Left lobe of liver (tissue), 2 donors: ENCODE data around the gene HIGD1A. TPM values are rescaled to one million over a fixed set of nuclear protein-coding genes. Genes with fewer than 3 reads are reported as not detected.

Source experiments
- ATAC-seq: fragments of 200-7000 bp; cut with Tn5 transposase; one replicate; pipeline ENCODE4 v1.9.1; 2020; ENCODE audit warnings: mild to moderate bottlenecking, moderate library complexity
- DNase-seq: peaks from one replicate; pipeline ENCODE4 v3.0.0-alpha.2; 2020; ENCODE audit warnings: low spot score
- total RNA-seq: library from RNA; stranded (reverse); gene quantifications from one replicate; pipeline ENCODE4 v1.2.1, GENCODE V29; 2021
- donor health status: DM: no; HTN: no; CAD: no; lungs with moderate emphysema.
- donor health status: DM: no; HTN: yes; CAD: no.

HIGD1A gene
- total RNA-seq, result 112 TPM

- peak; percentile 98 for DNase-seq
- peak; percentile 91 for ATAC-seq
These were observed at the start of gene HIGD1A for GRCh38 chr3:42804106-42804830. HIGD1A (minus strand) TSS chr3:42804490; CDS start chr3:42794253, 10,237 bp downstream.

DNA sequence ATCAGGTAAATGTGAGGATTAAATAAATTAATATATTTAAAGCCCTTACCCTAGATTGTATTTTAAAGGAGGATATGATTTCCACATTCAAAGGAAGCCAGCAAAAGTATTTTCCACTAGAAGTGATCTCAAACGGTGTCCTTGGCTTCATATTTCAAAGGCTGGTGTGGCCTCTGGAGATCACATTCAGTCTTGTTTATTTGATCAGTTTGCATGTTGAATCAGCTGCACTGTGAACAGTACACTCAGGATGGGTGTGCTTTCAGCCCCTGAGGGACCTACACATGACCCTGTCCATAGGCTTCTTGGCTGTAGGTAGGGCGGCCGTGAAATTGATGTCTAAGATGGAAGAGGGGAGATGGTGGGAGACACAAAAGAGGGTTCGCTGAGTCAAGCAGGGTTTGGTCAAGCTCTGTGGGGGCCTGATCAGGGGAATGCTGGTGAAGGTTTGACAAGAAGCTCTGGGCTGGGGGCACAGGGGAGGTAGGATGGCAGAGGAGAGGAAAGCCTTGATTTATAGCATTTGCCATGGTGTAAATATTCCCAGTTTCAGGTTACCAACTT, 49.5 kb upstream of the HIGD1A start:
- ATAC-seq (peak; percentile 31), DNase-seq (peak; percentile 55)

DNA sequence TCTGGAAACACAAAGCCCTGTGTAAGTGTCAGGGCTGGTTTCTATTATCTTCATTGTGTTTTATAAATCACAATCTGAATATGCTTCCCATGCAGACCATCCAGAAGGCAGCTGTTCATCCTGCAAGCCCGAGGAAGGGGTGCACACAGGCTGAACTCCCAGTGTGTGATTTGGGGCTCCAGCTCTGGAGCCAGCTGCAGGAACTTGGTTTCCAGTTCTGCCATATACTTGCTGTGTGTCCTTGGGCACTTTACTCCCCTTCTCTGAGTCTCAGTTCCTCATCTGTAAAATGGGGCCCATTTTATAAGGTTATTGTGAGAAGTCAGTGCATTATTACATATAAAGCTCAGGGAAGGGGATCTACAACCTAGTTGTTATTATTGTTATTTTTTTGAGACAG, 48.8 kb upstream of the HIGD1A start:
- DNase-seq (no peak), ATAC-seq (no peak)

- peak; percentile 44 for ATAC-seq
- peak; percentile 63 for DNase-seq
These were observed 48.2 kb upstream of the HIGD1A start for GRCh38 chr3:42852441-42852840.

DNA sequence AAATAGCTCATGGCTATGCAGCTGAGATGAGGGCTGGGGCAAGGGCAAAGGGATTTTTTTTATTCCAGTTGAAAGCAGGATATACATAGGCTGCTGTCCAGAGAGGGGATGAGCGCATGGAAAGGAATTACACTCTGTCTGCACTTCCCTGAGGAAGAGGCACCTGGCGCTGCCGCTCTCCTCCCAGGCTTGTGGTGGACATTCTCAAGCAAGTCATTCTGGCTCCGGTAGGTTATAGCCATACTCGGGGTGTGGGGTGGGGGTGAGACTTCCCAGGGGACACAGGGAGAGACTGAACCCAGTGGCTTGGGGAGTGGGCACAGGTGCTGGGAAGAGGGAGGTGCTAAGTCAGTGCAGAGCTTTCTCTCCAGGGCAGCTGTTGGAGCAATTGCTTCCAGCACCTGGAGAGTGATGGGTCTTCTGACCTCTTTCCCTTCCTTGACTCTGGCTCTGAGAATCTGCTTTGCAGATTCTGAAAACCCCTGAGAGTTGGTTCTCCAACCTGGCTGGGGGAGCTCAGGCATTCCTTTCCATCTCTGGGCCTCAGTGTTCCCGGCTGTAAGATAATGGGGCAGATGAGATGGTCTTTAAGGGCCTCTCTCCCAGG, 47.0 kb upstream of the HIGD1A start:
- DNase-seq, result peak; percentile 24
- ATAC-seq, result no peak

DNA sequence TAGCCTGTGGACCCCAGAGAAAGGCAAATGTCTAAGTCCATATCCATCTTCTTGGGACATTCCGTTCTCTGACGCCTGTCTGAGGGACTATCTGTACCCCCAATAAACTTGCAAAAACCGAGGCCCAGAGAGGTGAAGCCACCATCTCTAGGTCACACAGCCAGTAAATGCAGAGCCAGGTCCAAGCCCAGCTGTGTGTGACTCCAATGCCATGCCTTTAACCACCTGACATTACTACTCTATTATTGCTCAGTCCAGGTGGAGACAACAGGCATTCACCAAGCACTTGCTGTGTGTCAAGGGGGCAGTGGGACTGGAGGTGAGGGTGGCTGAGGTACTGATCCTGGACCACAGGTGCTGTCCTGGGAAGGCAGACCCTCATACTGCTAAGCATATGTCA, 46.0 kb upstream of the HIGD1A start:
- ATAC-seq (no peak), DNase-seq (no peak)

- no peak for DNase-seq
- no peak for ATAC-seq
These were observed 44.7 kb upstream of the HIGD1A start for GRCh38 chr3:42849017-42849416.

- ATAC-seq (no peak), DNase-seq (peak; percentile 39)
These were observed 43.4 kb upstream of the HIGD1A start for GRCh38 chr3:42847731-42848130.

DNA sequence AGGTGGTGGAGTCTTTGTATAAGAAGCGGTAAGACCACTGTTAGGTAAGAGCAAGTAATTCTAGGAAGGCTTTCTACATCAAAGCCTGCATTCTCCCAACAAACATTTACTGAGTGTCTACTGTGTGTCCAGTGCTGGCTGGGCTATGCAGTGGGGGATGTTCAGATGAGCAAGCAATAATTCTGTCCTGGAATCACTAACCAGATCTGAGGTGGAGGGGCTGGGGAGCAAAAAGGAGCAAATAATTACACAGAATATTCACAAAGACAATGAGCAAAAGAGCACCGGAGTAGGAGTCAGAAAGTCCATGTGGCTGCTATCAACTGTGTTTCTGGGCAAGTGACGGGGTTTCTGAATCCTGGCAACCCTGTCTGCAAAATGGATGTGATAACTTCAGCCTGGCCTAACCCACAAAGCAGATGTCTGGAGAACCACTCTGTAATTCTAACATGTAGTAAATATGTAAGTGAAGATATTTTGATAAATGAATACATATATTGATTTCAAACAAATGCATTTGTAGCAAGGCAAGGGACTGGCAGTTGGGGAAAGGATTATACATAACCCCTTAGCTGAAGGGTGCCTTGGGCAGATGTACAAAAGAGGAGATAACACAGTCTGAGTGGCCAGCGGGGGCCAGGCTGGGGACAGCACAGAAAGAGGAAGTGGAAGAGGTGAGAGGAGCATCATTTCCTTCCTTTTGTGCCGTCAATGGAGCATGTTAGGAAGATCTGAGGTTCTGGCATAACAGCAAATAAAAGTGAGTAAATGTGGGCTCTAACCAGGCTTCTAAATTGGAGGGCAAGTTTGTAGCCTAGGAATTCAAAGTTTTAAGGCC, 42.6 kb upstream of the HIGD1A start:
- ATAC-seq (peak; percentile 47), DNase-seq (peak; percentile 44)

GRCh38 chr3:42844815-42845214, 40.5 kb upstream of the HIGD1A start:
- ATAC-seq, result no peak

DNA sequence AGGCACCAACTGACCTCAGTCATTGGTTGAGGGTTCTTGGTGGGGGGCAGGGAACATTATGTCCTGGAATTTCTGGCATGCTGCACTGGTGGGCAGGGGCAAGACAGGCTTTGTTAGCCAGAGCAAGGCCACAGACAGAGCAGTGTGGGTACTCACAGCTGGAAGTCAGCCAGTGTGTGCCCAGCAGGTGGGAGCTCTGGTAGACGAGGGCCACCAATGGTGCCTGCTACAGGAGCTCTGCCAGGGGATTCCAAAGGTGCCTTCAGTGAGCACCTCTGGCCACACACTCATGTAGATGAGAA, 40.1 kb upstream of the HIGD1A start:
- ATAC-seq, result no peak
- peak; percentile 43 for DNase-seq

More at GRCh38 chr3:42844815-42845214, 40.5 kb upstream of the HIGD1A start:
- DNase-seq, result peak; percentile 37

GRCh38 chr3:42843713-42844411, 39.6 kb upstream of the HIGD1A start:
- DNase-seq, result peak; percentile 45

DNA sequence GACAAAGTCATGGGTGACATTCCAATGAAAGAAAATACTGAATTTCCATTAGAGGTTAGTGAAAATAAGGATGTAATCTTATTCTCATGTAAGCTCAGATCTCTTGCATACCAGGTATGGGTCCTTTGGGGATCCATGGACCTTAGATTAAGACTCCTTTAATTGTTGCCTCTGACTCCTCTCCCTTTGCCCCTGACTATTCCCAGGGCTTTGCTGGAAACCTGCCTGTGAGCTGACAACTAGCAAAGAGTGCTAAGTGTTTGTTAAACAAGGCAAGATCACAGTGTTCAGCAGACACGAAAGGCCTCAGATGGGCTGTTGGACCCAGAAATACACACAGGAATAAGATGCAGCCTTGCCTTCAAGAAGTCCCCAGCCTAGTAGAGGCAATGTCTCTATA, 37.0 kb upstream of the HIGD1A start:
- ATAC-seq (peak; percentile 51), DNase-seq (no peak)

More at GRCh38 chr3:42843713-42844411, 39.6 kb upstream of the HIGD1A start:
- peak; percentile 48 for ATAC-seq

DNA sequence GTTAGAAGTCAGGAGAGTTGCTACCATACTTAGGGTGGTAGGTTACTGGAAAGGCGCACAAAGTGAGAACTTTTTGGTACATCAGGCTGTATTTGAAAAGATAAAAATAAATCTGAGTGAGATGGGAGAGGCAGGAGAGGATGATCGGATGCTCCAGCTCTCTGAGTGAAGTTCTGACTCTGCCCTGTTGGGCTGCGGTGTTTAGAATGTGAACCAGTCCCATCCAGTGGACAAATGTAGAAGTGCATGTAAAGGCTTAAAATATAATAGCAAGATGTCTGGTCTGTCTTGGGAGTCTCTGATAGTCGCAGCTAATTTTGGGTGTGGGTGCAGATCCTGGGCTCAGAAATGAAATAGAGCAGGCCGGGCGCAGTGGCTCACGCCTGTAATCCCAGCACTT, 35.3 kb upstream of the HIGD1A start:
- no peak for DNase-seq

GRCh38 chr3:42838571-42838970, 34.3 kb upstream of the HIGD1A start:
- no peak for DNase-seq
- ATAC-seq, result no peak

More for the DNA sequence above, 35.3 kb upstream of the HIGD1A start:
- peak; percentile 91 for ATAC-seq

DNA sequence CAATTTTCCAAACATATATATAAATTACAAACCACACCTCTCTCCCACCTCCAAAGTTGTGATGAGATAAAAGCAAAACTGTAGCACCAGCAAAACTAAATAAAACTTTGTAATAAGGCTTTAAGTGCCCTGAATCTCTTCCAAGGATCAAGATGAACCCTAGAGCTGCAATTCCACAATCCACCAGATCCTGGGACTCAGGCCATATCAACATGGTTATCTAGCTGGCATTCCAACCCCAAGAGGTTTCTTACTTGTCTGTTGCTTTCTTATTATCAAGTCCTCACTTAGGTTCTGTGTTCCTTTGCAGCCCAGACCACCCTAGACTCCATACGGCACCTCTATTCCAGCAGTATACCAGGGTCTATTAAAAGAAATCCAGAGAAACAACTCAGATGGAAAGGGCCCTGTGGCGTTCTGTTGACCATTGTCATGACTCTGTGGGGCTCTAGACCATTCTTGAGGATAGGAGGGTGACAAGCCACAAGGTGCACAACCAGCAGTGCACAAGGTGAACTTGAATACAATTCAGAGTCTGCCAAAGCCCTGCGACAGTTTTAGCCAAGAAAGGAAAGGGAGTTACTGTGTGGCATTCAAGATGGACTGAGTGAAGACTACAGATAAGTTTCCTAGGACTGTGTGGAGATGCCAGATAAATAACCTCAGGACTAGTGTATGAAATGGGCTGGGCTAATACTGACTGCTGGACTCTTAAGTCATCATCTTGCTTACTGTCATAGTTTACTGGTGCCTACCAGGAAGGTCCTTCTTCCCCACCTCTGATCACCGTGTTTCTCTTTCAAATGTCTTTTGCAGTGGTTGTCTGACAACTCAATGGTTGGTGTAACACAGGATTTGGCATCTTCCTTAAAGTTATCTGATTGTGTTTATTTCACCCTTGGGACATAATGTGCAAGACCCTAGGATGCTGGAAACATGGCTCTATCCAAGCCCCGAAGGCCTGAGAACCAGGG, 32.1 kb upstream of the HIGD1A start:
- peak; percentile 33 for ATAC-seq
- DNase-seq, result no peak

- DNase-seq (peak; percentile 91), ATAC-seq (peak; percentile 76)
These were observed 27.0 kb upstream of the HIGD1A start for GRCh38 chr3:42831321-42831713.

- ATAC-seq, result peak; percentile 68
These were observed 26.4 kb upstream of the HIGD1A start for GRCh38 chr3:42830437-42831320.

More at GRCh38 chr3:42830437-42831320, 26.4 kb upstream of the HIGD1A start:
- DNase-seq, result no peak
